Osteocyte (in vitro differentiated cells): ENCODE data around the gene CYS1. TPM values are rescaled to one million over a fixed set of nuclear protein-coding genes. Genes with fewer than 3 reads are reported as not detected.
A peak's percentile ranks its signal among the peaks of the same experiment; 100 is the strongest.

Source experiments
- DNase-seq: peaks from one replicate; pipeline ENCODE4 v3.0.0; 2021; ENCODE audit warnings: mixed read lengths; ENCODE audit not compliant: unreplicated experiment; ENCODE audit errors: extremely low spot score
- H3K27ac Mint-ChIP-seq: one replicate; pipeline ENCODE4 v1.8.0; 2021; ENCODE audit warnings: mild to moderate bottlenecking, mixed read lengths; ENCODE audit not compliant: unreplicated experiment
- H3K27me3 Mint-ChIP-seq: one replicate; pipeline ENCODE4 v1.8.0; 2021; ENCODE audit warnings: mixed read lengths; ENCODE audit not compliant: unreplicated experiment
- H3K36me3 Mint-ChIP-seq: one replicate; pipeline ENCODE4 v1.8.0; 2021; ENCODE audit warnings: mixed read lengths; ENCODE audit not compliant: unreplicated experiment
- H3K4me1 Mint-ChIP-seq: one replicate; pipeline ENCODE4 v1.8.0; 2021; ENCODE audit warnings: mixed read lengths; ENCODE audit not compliant: unreplicated experiment
- H3K4me3 Mint-ChIP-seq: one replicate; pipeline ENCODE4 v1.8.0; 2021; ENCODE audit warnings: mild to moderate bottlenecking, moderate library complexity, mixed read lengths; ENCODE audit not compliant: unreplicated experiment
- H3K9me3 Mint-ChIP-seq: one replicate; pipeline ENCODE4 v1.8.0; 2021; ENCODE audit warnings: mixed read lengths; ENCODE audit not compliant: unreplicated experiment
- CTCF ChIP-seq: fragments of 200-600 bp; sonication (generic); IDR thresholded peaks from 2 replicates; pipeline ENCODE4 v1.5.0; 2021; ENCODE audit warnings: antibody characterized with exemption, mild to moderate bottlenecking, moderate library complexity
- total RNA-seq: library from RNA; stranded (reverse); gene quantifications from 2 replicates; pipeline ENCODE4 v1.2.1, GENCODE V29; 2021

The CYS1 gene
- total RNA-seq, 1 donor from 2014 or later = 5.5 TPM

- peaks cover 18% of the 10 kb centered on the region for H3K4me1 Mint-ChIP-seq
- H3K36me3 Mint-ChIP-seq = peaks cover 5% of the 10 kb centered on the region
- peaks cover 18% of the 10 kb centered on the region for H3K27me3 Mint-ChIP-seq
- no peak for DNase-seq
- TF ChIP-seq CTCF = no peak
- no peak overlapping the region for H3K27ac Mint-ChIP-seq
- H3K4me3 Mint-ChIP-seq = no peak overlapping the region
- H3K9me3 Mint-ChIP-seq = no peaks in the 10 kb centered on the region
These were observed 6.5 kb downstream of the CYS1 start for GRCh38 chr2:10073706-10074105.

- Mint-ChIP-seq H3K4me3 (no peak overlapping the region), H3K27ac (no peak overlapping the region), H3K36me3 (peaks cover 10% of the 10 kb centered on the region), H3K4me1 (peaks cover 11% of the 10 kb centered on the region), H3K27me3 (peaks cover 18% of the 10 kb centered on the region), H3K9me3 (peaks cover 6% of the 10 kb centered on the region)
- peak; percentile 84 for TF ChIP-seq CTCF
- peak; percentile 92 for DNase-seq
These were observed 7.3 kb downstream of the CYS1 start for GRCh38 chr2:10072656-10073480.

GRCh38 chr2:10071595-10071994, 8.6 kb downstream of the CYS1 start:
- Mint-ChIP-seq H3K4me3 (no peak overlapping the region), H3K9me3 (peaks cover 8% of the 10 kb centered on the region)
- no peak for DNase-seq

GRCh38 chr2:10071176-10071575, 9.0 kb downstream of the CYS1 start:
- Mint-ChIP-seq H3K27ac (no peak overlapping the region), H3K4me3 (no peak overlapping the region), H3K4me1 (peaks cover 11% of the 10 kb centered on the region), H3K9me3 (peaks cover 8% of the 10 kb centered on the region), H3K36me3 (peaks cover 12% of the 10 kb centered on the region), H3K27me3 (peaks cover 5% of the 10 kb centered on the region)
- TF ChIP-seq CTCF = no peak
- no peak for DNase-seq

More at GRCh38 chr2:10071595-10071994, 8.6 kb downstream of the CYS1 start:
- Mint-ChIP-seq H3K27ac (no peak overlapping the region), H3K27me3 (peaks cover 9% of the 10 kb centered on the region), H3K36me3 (peaks cover 12% of the 10 kb centered on the region), H3K4me1 (peaks cover 11% of the 10 kb centered on the region)
- TF ChIP-seq CTCF = no peak

GRCh38 chr2:10067881-10068280, 12.3 kb downstream of the CYS1 start:
- TF ChIP-seq CTCF = no peak
- Mint-ChIP-seq H3K4me3 (no peak overlapping the region), H3K27me3 (no peaks in the 10 kb centered on the region), H3K4me1 (peaks cover 3% of the 10 kb centered on the region), H3K9me3 (peaks cover 8% of the 10 kb centered on the region), H3K36me3 (peaks cover 7% of the 10 kb centered on the region), H3K27ac (no peak overlapping the region)
- no peak for DNase-seq
